ENCODE results near the gene SH3BP1.
A peak's percentile ranks its signal among the peaks of the same experiment; 100 is the strongest.
"Not testable (repeated sequence)": the region's sequence is repeated elsewhere in the genome, so short reads cannot be mapped to it uniquely, and the experiment has no call there.

Gene SH3BP1

GRCh38 chr22:37680191-37680851, 40.9 kb downstream of the SH3BP1 start:
- no peak for DNase-seq

GRCh38 chr22:37681001-37681424, 41.5 kb downstream of the SH3BP1 start:
- no peak for DNase-seq

GRCh38 chr22:37681556-37682049, 42.1 kb downstream of the SH3BP1 start:
- peak; percentile 60 for DNase-seq

GRCh38 chr22:37684803-37685615, 45.5 kb downstream of the SH3BP1 start:
- DNase-seq = no peak

- DNase-seq = peak; percentile 81
Observed at GRCh38 chr22:37686002-37686982, 46.8 kb downstream of the SH3BP1 start, which contains the start of gene NOL12. TSS of gene NOL12 (plus strand) at chr22:37686343. CDS start at chr22:37686393, 50 bp downstream.

GRCh38 chr22:37690407-37690806, 50.9 kb downstream of the SH3BP1 start:
- DNase-seq = no peak

GRCh38 chr22:37690901-37691504, 51.5 kb downstream of the SH3BP1 start:
- no peak for DNase-seq

- no peak for DNase-seq
Observed at GRCh38 chr22:37692627-37693285, 53.3 kb downstream of the SH3BP1 start.

GRCh38 chr22:37694131-37694530, 54.7 kb downstream of the SH3BP1 start:
- DNase-seq = not testable (repeated sequence)

- not testable (repeated sequence) for DNase-seq
Observed at GRCh38 chr22:37696260-37696656, 56.8 kb downstream of the SH3BP1 start.

GRCh38 chr22:37696657-37697537, 57.4 kb downstream of the SH3BP1 start, which contains the start of gene TRIOBP:
TSS of gene TRIOBP (plus strand) at chr22:37697048. CDS start at chr22:37701366, 4,318 bp downstream.
- no peak for DNase-seq

GRCh38 chr22:37697538-37697835, 58.0 kb downstream of the SH3BP1 start:
- DNase-seq = no peak

- DNase-seq = no peak
Observed at GRCh38 chr22:37701141-37701786, 61.8 kb downstream of the SH3BP1 start.

- no peak for DNase-seq
Observed at GRCh38 chr22:37703906-37704305, 64.4 kb downstream of the SH3BP1 start.

GRCh38 chr22:37704645-37705044, 65.2 kb downstream of the SH3BP1 start:
- no peak for DNase-seq

GRCh38 chr22:37705205-37705604, 65.7 kb downstream of the SH3BP1 start:
- no peak for DNase-seq
